NCI-H446 treated with DMSO at 0.1 percent for 48 hours (cell line): Measurements from ENCODE around the gene AMPH.
"Not testable (repeated sequence)": the region's sequence is repeated elsewhere in the genome, so short reads cannot be mapped to it uniquely, and the experiment has no call there.

Source experiments
- DNase-seq: peaks from one replicate; lab custom pipeline; 2025; lab: John Stamatoyannopoulos, UW

AMPH gene

DNA sequence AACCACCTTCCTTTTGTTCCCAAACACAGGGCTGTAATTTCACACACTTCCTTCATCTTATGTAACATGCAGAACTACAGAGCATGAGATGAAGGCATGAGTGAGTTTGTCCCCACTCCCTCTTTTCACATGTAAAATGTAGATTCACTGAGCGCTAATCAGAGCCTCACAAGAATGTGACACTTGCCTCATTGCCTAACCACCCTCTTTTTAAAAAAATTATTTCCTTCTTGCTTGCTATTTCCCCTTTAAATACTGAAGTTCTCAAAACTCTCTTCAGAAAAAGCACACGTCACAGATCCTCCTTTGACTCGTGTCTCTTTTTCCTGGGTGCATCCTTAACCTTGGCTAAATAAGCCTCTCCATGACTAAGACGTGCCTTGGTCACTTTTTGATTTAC, 236.5 kb downstream of the AMPH start:
- DNase-seq: no peak

DNA sequence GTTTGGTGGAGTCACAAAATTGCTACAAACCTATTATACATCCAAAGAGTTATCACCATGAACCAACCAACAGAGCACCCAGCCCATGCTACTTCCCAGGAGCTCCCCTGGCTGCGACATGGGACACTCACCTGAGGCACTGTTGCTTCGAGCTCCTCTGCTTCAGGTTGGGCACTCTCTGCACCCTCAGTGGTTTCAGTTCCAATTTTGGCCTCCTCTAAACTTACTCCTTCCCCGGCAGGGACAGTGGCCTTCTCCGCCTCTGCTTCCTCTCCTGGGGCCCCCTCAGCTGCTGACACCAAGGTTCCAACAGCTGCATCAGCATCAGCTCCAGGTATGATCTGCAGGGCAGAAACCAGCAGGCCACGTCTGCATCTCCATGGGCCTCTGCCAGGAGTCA, 237.3 kb downstream of the AMPH start:
- DNase-seq: no peak

GRCh38 chr7:38391751-38392150, 239.4 kb downstream of the AMPH start:
- no peak for DNase-seq

- DNase-seq: no peak
Observed at GRCh38 chr7:38385682-38386081, 245.5 kb downstream of the AMPH start.

- no peak for DNase-seq
Observed at GRCh38 chr7:38383281-38383680, 247.9 kb downstream of the AMPH start.

DNA sequence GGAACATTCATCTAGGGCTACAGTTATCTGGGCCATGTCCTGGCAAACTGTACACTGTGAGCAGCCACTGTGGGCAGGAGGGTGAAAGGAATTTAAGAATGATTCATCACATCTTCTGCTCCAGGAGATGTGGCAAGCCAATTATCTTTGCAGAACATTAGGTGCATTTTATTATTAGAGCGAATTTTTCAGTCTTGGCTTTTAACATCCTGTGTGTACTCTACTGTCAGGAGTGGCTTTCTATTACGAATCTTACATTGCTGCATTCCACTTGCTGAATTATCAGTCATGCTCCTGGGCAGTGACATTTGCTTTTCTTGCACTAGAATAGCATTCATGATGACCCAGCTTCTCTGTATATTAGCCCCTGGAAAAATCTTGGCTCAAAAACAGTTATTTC, 248.5 kb downstream of the AMPH start:
- DNase-seq: peak; percentile 18

DNA sequence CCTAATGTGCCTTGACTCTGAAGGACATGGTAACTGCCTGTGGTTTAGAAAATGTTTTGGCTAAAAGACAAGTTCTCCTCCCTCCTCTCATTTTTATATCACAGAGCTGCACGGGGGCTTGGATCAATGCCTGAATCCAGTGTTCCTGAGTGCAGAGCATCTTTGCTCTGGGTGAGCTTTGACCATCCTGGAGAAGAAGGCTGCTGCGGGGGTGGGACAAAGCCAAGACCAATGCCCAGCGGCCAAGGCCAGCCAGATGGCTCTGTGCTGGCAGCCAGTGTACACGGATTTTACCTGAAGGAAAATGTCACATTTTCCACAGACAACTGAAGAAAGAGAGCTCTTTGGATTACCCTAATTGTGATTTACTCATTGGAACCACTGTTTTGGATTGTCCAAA, 255.7 kb downstream of the AMPH start:
- DNase-seq: no peak

DNA sequence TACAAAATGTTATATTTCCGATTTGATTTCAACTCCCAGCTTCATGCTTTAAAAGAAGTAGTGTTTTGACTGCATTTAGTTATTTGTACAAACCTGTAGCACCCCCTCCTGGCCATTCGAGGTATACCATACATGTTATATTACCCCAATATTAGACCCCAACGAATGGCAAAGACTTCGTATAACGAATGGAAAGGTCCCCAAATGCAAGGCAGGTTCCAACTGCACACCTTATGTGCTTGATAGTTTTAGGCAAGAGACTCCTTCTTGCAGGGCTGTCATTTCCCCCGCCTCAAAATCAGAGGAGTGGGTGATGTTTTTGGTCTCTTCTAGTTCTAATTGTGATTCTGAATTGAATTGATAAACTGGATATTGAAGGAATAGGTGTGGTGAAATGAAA, 256.7 kb downstream of the AMPH start:
- no peak for DNase-seq

- no peak for DNase-seq
Observed at GRCh38 chr7:38373155-38373554, 258.0 kb downstream of the AMPH start.

DNA sequence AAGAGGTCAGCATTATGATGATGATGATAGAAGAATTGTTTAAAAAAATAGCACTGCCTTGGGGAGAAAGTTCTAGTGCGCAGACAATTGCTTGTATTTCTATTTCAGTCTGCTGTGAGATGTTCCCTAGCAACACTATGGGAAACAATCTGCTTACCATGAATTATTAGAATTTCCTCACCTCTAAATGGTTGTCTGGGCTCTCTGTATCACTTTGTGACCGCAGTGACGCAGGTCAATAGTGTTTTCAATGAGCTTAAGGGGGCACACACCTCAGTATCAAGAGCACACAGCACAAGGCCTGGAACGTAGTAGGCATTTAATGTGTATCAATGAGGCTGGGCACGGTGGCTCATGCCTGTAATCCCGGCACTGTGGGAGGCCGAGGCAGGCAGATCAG, 258.9 kb downstream of the AMPH start:
- no peak for DNase-seq

GRCh38 chr7:38369816-38370493, 261.2 kb downstream of the AMPH start:
- DNase-seq: peak; percentile 71

DNA sequence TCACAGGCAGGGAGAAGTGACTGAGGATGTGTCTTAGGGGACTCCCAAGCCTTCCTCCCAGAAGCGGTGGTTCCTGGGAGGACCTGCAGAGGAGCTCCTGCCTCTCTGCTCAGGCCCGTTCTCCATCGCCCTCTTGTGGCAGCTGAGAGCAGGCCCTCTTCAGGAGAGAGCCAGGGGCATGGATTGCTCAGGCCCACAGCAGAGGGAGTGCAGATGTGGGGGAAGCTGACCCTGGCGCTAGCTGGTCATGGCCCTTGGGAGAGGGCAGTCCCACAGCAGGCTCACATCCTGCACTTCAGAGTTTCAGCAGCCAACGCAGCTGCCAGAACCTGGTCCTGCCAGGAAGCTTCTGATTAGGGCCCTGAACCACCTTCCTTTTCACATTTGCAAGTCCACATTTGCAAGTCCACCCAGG, 263.0 kb downstream of the AMPH start:
- DNase-seq: no peak

- DNase-seq: no peak
Observed at GRCh38 chr7:38367301-38367890, 263.8 kb downstream of the AMPH start.

DNA sequence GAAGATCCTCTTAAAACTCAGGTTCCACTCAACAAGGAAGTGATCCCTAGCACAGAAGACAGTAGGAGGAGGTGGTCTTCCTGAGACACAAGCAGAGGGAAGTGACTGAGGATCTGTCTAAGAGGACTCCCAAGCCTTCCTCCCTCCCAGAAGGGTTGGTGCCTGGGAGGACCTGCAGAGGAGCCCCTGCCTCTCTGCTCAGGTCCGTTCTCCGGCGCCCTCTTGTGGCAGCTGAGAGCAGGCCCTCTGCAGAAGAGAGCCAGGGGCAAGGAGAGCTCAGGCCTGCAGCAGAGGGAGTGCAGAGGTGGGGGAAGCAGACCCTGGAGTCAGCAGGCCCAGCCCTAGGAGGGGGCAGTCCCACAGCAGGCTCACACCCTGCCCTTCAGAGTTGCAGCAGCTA, 267.8 kb downstream of the AMPH start:
- DNase-seq: not testable (repeated sequence)

DNA sequence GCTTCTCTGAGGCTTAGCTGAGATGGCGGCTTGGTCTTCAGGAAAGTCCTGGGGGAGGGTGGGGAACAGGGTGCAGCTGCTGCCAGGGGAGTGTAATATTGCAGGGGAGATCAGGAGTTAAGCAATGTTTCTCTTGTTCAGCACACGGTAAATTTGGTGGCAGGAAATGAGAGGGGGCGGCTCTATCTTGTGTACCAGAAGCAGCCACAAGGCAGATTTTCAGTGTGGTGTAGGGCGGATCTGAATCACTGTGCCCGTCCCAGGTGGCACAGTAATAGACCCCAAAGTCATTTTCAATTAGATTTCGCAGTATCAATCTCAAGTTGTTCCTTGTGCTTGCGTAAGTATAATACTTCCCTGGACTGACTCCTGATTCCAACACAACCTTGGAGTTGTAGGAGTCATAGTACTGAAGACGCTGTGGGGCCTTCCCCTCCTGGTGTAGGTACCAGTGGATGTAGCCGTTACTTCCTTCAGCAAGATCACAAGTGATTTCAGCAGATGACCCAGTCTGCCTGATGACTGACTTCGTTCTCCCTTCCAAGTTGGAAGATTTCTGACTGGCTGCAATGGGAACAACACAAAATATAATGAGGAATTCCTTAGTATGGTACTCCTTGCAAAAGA, 268.4 kb downstream of the AMPH start:
- DNase-seq: not testable (repeated sequence)

DNA sequence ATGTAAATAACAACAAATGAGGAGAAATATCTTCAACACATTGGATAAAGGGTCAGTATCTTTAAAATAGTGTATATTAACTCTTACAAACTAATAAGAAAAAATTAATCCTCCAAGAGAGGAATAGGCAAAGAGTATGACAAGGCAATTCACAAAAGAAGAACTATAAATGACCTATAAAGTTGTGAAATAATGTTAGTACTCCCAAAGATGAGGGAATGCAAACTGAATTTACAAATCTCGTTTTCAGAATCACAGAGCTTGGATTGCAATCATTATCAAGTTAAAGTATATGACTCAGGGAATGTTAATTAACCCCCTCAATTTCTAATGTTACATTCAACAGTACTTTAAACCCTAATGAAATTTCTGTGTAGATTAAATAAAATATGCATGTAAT, 270.4 kb downstream of the AMPH start:
- DNase-seq: no peak

- not testable (repeated sequence) for DNase-seq
Observed at GRCh38 chr7:38359071-38359601, 272.0 kb downstream of the AMPH start.

DNA sequence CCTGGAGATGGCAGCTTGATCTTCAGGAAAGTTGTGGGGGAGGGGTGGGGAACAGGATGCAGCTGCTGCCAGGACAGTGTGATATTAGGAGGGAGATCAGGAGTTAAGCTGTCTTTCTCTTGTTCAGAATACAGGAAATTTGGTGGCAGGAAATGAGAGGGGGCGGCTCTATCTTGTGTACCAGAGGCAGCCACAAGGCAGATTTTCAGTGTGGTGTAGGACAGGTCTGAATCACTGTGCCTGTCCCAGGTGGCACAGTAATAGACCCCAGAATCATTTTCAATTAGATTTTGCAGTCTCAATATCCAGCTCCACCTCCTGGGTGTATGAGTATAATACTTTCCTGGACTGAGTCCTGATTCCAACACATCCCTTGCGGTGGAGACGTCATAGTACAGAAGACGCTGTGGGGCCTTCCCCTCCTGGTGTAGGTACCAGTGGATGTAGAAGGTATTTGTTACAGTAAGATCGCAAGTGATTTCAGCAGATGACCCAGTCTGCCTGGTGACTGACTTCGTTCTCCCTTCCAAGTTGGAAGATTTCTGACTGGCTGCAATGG, 272.8 kb downstream of the AMPH start:
- not testable (repeated sequence) for DNase-seq

DNA sequence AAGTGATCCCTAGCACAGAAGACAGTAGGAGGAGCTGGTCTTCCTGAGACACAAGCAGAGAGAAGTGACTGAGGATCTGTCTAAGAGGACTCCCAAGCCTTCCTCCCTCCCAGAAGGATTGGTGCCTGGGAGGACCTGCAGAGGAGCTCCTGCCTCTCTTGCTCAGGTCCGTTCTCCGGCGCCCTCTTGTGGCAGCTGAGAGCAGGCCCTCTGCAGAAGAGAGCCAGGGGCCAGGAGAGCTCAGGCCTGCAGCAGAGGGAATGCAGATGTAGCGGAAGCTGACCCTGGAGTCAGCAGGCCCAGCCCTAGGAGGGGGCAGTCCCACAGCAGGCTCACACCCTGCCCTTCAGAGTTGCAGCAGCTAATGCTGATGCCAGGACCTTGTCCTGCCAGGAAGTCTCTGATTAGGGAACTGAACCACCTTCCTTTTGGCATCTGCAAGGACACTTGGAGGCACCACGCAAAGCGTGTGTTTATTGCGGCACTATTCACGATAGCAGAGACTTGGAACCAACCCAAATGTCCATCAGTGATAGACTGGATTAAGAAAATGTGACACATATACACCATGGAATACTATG, 276.8 kb downstream of the AMPH start:
- DNase-seq: not testable (repeated sequence)

DNA sequence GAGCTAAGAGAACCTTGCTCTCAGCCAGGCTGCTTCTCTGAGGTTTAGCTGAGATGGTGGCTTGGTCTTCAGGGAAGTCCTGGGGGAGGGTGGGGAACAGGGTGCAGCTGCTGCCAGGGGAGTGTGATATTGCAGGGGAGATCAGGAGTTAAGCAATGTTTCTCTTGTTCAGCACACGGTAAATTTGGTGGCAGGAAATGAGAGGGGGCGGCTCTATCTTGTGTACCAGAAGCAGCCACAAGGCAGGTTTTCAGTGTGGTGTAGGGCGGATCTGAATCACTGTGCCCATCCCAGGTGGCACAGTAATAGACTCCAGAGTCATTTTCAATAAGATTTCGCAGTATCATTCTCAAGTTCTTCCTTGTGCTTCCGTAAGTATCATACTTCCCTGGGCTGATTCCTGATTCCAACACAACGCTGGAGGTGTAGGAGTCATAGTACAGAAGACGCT, 277.7 kb downstream of the AMPH start:
- not testable (repeated sequence) for DNase-seq

- DNase-seq: no peak
Observed at GRCh38 chr7:38351601-38352000, 279.6 kb downstream of the AMPH start.

- DNase-seq: not testable (repeated sequence)
Observed at GRCh38 chr7:38350777-38351176, 280.4 kb downstream of the AMPH start.
